Measurements from ENCODE around the gene DCTN3.

GRCh38 chr9:34594177-34594576, 26.1 kb downstream of the DCTN3 start:
- no peak for TF ChIP-seq CTCF (conservative IDR thresholded peaks at IDR 0.05; ENCODE audit: low read depth, low read length)
- TF ChIP-seq BHLHE40 (IDR thresholded peaks at IDR 0.05; ENCODE audit: low read depth, low read length) = no peak

Data from IMR-90 (cell line).